Brain pericyte (primary cell): ENCODE data around the gene MTMR11.

Source experiments
- DNase-seq: peaks from one replicate; pipeline ENCODE4 v3.0.0-alpha.2; 2012; ENCODE audit warnings: low read depth, low spot score

The MTMR11 gene

DNA sequence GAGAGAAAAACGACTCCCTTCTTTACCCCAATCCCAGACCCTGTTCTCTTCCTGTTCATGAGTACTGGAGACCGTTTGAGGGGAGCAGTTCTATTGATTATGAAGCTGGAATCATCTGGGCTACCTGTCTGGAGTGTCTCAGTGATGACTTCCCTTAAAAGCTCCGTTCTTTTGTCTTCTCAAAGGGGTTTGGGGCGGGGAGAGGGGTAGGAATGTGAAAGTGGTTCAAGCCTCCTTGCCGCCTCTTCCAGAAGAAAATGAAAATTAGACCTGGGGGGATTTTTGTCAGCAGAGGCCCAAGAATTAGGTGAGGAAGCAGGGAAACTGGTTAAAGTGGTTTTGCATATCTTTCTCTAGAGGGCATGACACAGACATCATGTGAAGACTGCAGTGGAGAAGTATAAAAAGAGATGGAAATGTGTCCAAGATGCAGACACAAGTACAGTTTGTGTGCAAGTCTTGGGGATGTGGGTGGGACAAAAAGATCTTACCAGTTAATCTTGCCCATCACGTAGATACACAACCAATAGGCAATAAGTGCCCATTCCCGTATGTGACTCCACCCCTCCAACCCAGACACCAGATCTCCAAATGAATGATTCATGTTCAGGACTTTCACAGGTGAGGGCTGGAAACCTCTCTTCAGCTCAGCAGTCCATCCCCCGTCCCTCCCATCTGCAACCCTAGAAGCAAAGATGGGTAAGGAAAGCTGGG lies 470 bp upstream of the MTMR11 start:
- no peak for DNase-seq

GRCh38 chr1:149934356-149934755 lies 2.3 kb downstream of the MTMR11 start:
- DNase-seq, result no peak

- no peak for DNase-seq
These were observed 3.5 kb downstream of the MTMR11 start for GRCh38 chr1:149933208-149933607.

- no peak for DNase-seq
These were observed 4.2 kb downstream of the MTMR11 start for GRCh38 chr1:149932474-149932873.

GRCh38 chr1:149931212-149931790 lies 5.4 kb downstream of the MTMR11 start:
- DNase-seq, result no peak

DNA sequence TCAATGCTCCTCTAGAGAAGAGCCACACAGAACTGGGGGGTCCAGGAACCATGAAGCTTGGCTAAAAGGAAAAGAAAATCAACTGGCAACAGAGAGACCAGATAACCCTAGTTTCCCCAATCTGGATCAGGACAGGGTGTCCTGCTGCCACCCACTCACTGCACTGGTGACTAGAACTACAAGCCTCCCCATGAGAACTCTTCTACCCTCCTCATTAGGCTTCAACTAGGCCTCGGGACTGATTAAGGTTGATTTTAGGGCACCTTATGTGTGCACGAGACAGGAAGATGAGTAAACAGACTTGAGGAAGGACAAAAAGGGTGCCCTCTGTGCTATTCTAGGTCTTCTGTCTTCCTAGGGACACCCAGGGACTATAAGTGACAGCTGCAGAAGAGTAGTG lies 6.8 kb downstream of the MTMR11 start:
- no peak for DNase-seq

DNA sequence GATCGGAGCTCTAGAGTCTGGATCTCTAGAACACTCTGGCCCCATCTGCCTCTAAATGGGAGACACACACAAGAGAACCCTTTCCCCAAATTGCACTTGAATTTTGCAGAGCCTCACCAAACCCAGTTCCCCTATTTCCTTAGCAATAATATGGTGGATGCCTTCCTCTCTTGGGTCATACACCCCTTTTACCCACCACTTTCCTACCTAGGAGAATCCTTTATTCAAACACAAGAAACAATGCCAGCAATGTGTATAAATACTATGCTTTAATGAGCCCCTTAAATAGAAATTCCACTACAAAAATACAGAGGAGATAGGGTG lies 8.3 kb downstream of the MTMR11 start:
- DNase-seq, result no peak

GRCh38 chr1:149927563-149928400 lies 8.9 kb downstream of the MTMR11 start, which contains the start of gene SF3B4:
Gene SF3B4 (minus strand): TSS chr1:149927803. CDS start chr1:149927759, 44 bp downstream.
- peak; percentile 80 for DNase-seq

- DNase-seq, result no peak
These were observed 9.6 kb downstream of the MTMR11 start for GRCh38 chr1:149927056-149927562.

- DNase-seq, result no peak
These were observed 10.4 kb downstream of the MTMR11 start for GRCh38 chr1:149926296-149926695.

- DNase-seq, result no peak
These were observed 10.9 kb downstream of the MTMR11 start for GRCh38 chr1:149925751-149926150.

DNA sequence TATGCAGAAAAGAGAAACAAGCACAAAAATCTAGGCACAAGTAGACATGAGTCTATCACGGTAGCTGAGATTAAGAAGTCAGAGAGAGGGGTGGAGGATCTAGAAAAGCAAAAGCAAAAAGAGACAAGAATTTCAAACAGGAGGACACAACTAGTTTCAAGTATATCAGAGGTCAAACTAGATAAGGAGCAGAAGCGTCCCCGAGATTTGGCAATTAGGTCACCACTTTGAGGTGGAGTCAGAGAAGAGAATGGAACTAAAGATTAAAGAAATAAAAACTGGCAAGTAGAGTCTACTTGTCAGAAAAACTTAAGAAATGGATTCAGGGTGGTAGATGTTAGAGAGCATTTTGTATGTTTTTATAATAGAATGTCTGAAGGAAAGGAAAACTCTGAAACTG lies 11.3 kb downstream of the MTMR11 start:
- no peak for DNase-seq

DNA sequence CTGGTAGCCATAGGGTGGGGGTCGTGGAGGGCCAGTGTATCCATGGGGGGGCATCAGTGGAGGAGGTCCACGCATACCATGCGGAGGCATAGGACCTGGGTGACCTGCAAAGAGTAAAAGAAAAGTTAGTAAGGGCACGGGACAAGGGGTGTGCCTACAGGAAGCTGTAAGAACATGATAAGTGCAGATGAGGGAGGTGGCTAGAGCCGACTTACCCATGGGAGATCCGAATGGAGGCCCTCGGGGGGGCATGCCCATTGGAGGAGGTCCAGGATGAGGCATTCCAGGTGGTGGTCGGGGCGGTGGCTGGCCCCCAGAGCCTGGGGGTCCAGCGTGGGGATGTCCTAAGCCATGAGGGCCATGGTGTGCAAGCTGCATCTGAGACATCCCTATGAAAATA lies 13.1 kb downstream of the MTMR11 start:
- no peak for DNase-seq

DNA sequence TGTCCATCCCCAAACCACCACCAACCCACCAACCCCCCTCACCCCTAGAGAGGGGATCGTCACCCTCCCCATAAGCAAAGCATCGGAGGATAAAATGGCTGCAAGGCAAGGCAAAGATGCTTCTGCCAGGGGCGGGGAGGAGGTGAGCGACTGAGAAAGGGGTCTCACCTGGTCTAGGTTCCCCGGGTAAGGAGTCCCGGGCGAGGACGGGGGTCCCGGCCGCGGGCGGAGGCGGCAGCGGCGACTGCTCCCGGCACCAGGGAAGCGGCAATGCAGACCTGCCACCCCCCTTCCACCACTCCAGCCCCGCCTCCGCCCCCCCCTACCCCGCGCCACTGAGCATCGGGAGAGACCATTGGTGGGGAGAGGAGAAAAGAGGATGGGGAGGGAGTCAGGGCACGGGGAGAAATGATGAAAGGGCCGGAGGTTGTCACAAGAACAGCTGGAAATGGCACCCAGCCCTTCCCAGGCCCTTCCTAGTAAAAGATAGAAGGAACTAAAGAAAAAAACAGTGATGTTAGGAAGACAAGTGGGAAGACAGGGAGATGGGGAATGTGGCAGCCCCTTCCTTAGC lies 19.0 kb downstream of the MTMR11 start, which contains the start of gene SV2A:
Gene SV2A, minus strand, starts transcription at position 274 of the 574 bp plus-strand sequence. CDS start 4,004 bp downstream, outside the sequence.
- DNase-seq, result no peak

GRCh38 chr1:149916898-149917252 lies 19.8 kb downstream of the MTMR11 start:
- no peak for DNase-seq

GRCh38 chr1:149916193-149916897 lies 20.3 kb downstream of the MTMR11 start:
- no peak for DNase-seq

DNA sequence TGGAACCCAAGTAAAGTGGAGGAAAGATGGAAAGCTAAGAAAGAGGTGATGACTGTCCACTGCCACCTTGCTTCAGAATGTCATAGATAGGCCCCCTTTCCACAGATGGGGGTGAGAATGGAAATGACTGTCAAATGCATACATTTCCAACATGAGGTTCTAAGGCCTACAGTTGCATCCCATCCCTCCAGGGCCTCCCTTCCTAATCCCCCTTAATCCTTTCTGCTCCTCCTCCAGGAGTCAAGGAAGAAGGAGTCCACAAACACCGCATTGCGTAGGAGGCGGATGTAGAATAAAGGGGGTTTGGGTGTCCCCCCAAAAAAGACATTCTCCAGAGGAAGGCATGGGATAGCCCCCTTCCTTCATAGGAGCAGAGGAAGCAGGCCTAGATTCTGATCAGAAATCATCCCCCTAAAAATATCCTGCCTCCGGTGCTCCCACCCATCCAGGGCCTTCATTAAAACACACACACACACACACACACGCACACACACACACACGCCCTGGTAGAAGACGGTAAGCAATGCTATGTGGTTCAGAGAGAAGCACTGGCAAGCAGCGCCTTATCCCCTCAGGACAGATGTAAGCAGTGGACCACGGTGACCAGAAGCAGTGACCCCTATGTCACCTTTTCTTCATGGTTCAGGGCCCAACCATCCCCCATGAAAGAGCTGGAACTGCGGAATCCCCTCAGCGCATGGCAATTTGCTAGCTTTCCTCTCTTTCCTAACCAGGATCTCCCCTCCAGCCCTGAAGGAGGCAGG lies 21.1 kb downstream of the MTMR11 start:
- DNase-seq, result no peak

- no peak for DNase-seq
These were observed 22.1 kb downstream of the MTMR11 start for GRCh38 chr1:149914545-149914944.

GRCh38 chr1:149906570-149907075 lies 30.1 kb downstream of the MTMR11 start:
- DNase-seq, result no peak

GRCh38 chr1:149903836-149904491 lies 32.7 kb downstream of the MTMR11 start:
- DNase-seq, result no peak
